ENCODE data around the gene RASAL2. TPM values are rescaled to one million over a fixed set of nuclear protein-coding genes. Genes with fewer than 3 reads are reported as not detected.

RASAL2 gene
- total RNA-seq, 1 experiment from 2014 or later = 31.6 TPM

DNA sequence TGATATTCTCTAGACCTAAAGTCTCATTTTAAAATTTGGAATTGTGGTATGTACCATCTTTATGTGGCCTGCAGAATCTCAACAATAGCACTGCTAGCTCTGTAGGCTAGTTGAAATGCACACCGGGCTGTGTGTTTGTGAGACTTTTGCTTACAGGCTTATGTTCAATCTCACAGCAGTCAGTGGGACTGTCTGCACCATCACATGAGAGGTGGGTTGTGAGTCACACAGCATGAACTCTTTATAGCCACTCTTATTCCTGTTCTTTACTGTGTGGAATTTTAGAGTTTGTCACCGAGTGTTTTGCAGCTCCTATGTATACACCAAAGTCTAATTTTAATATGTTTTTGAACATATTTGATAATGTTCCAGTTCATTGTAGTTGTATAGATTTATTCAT lies 74.6 kb downstream of the RASAL2 start:
- intact Hi-C loops (cut with micrococcal nuclease; ENCODE audit: unreplicated experiment) (no loop called here), in situ Hi-C loops (cut with HindIII; ENCODE audit: low pct_unique_long_range_greater_than_20kb, low sequenced_read_pairs) (no loop called here)
- BruUV-seq (replicated peaks) = no TSS peak
- ATAC-seq (peak; percentile 77), DNase-seq (ENCODE audit: low read depth, low spot score) (no peak)
- ChIA-PET CTCF (interaction anchor here (0.6 kb wide), 1 partner anchor 85 kb away, joined by 3 read pairs; no protein-coding TSS in a partner anchor), POLR2A (interaction anchor here (0.7 kb wide), 1 partner anchor 60 kb away, joined by 7 read pairs; no protein-coding TSS in a partner anchor)
- Histone ChIP-seq H3K27me3 (ENCODE audit: control insufficient read depth, insufficient read depth, low read length) (no peaks in the 10 kb centered on the region), H3K27ac (ENCODE audit: low read length) (peak overlapping the region; percentile 0; the same call in 1 of the 2 replicates), H3K4me3 (ENCODE audit: low read depth in 2 of 2, low read length in 2 of 2) (no peak overlapping the region), H3K36me3 (ENCODE audit: control insufficient read depth, insufficient read depth, low read length) (no peaks in the 10 kb centered on the region), H3K4me1 (ENCODE audit: control insufficient read depth, insufficient read depth, low read length) (peaks cover 7% of the 10 kb centered on the region), H3K9me3 (ENCODE audit: control insufficient read depth, insufficient read depth, low read depth, low read length) (no peaks in the 10 kb centered on the region)
- TF ChIP-seq SIN3A (IDR thresholded peaks at IDR 0.05; ENCODE audit: borderline replicate concordance, insufficient read depth, low read depth, low read length) = no peak
- TF ChIP-seq TCF7L2 (IDR thresholded peaks at IDR 0.05; ENCODE audit: low read depth, low read length) = no peak
- TF ChIP-seq POLR2AphosphoS5 (IDR thresholded peaks at IDR 0.05; ENCODE audit: low read depth, low read length) = no peak
- TF ChIP-seq, protein P1, sequence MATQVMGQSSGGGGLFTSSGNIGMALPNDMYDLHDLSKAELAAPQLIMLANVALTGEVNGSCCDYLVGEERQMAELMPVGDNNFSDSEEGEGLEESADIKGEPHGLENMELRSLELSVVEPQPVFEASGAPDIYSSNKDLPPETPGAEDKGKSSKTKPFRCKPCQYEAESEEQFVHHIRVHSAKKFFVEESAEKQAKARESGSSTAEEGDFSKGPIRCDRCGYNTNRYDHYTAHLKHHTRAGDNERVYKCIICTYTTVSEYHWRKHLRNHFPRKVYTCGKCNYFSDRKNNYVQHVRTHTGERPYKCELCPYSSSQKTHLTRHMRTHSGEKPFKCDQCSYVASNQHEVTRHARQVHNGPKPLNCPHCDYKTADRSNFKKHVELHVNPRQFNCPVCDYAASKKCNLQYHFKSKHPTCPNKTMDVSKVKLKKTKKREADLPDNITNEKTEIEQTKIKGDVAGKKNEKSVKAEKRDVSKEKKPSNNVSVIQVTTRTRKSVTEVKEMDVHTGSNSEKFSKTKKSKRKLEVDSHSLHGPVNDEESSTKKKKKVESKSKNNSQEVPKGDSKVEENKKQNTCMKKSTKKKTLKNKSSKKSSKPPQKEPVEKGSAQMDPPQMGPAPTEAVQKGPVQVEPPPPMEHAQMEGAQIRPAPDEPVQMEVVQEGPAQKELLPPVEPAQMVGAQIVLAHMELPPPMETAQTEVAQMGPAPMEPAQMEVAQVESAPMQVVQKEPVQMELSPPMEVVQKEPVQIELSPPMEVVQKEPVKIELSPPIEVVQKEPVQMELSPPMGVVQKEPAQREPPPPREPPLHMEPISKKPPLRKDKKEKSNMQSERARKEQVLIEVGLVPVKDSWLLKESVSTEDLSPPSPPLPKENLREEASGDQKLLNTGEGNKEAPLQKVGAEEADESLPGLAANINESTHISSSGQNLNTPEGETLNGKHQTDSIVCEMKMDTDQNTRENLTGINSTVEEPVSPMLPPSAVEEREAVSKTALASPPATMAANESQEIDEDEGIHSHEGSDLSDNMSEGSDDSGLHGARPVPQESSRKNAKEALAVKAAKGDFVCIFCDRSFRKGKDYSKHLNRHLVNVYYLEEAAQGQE (IDR thresholded peaks at IDR 0.05; ENCODE audit: insufficient read depth in 1 of 2, low read depth in 2 of 2, low read length in 1 of 2) = no peak
- TF ChIP-seq, protein P2, sequence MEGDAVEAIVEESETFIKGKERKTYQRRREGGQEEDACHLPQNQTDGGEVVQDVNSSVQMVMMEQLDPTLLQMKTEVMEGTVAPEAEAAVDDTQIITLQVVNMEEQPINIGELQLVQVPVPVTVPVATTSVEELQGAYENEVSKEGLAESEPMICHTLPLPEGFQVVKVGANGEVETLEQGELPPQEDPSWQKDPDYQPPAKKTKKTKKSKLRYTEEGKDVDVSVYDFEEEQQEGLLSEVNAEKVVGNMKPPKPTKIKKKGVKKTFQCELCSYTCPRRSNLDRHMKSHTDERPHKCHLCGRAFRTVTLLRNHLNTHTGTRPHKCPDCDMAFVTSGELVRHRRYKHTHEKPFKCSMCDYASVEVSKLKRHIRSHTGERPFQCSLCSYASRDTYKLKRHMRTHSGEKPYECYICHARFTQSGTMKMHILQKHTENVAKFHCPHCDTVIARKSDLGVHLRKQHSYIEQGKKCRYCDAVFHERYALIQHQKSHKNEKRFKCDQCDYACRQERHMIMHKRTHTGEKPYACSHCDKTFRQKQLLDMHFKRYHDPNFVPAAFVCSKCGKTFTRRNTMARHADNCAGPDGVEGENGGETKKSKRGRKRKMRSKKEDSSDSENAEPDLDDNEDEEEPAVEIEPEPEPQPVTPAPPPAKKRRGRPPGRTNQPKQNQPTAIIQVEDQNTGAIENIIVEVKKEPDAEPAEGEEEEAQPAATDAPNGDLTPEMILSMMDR (IDR thresholded peaks at IDR 0.05) = no peak

DNA sequence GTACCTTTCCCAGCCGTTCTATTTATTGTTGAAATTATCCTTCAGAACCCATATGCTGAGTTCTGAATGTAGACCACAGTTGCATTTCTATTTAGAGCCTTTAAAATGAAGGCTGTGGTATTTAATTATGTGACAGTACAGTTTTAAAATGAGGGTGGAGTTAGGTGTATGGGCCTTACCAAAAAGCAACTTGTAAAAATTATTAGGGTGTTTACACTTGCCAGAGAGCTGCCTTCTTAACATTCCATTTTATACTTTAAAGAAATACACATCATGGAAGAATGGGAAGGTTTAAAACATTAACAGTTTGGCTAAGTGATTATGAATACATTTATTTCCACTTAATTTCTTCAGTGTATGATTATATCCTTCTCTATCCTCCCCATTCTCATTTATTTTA lies 75.7 kb downstream of the RASAL2 start:
- Histone ChIP-seq H3K4me1 (ENCODE audit: control insufficient read depth, insufficient read depth, low read length) (peaks cover 7% of the 10 kb centered on the region), H3K27ac (ENCODE audit: low read length) (no peak overlapping the region), H3K36me3 (ENCODE audit: control insufficient read depth, insufficient read depth, low read length) (no peaks in the 10 kb centered on the region), H3K27me3 (ENCODE audit: control insufficient read depth, insufficient read depth, low read length) (no peaks in the 10 kb centered on the region), H3K9me3 (ENCODE audit: control insufficient read depth, insufficient read depth, low read depth, low read length) (no peaks in the 10 kb centered on the region), H3K4me3 (ENCODE audit: low read depth in 2 of 2, low read length in 2 of 2) (no peak overlapping the region)
- POLR2A ChIA-PET = no interaction called here
- in situ Hi-C loops (cut with HindIII; ENCODE audit: low pct_unique_long_range_greater_than_20kb, low sequenced_read_pairs) (no loop called here), intact Hi-C loops (cut with micrococcal nuclease; ENCODE audit: unreplicated experiment) (no loop called here)
- TF ChIP-seq SIN3A (IDR thresholded peaks at IDR 0.05; ENCODE audit: borderline replicate concordance, insufficient read depth, low read depth, low read length) (no peak), TCF7L2 (IDR thresholded peaks at IDR 0.05; ENCODE audit: low read depth, low read length) (no peak), POLR2AphosphoS5 (IDR thresholded peaks at IDR 0.05; ENCODE audit: low read depth, low read length) (no peak)
- TF ChIP-seq, protein P2 (IDR thresholded peaks at IDR 0.05) = no peak
- TF ChIP-seq, protein P1 (IDR thresholded peaks at IDR 0.05; ENCODE audit: insufficient read depth in 1 of 2, low read depth in 2 of 2, low read length in 1 of 2) = no peak
- CTCF ChIA-PET = no interaction called here
- no TSS peak for BruUV-seq (replicated peaks)
- ATAC-seq (no peak), DNase-seq (ENCODE audit: low read depth, low spot score) (no peak)
